Thymus (tissue), 14 donors: ENCODE data around the gene KRTAP29-1. TPM values are rescaled to one million over a fixed set of nuclear protein-coding genes. Genes with fewer than 3 reads are reported as not detected.
"Not testable (repeated sequence)": the region's sequence is repeated elsewhere in the genome, so short reads cannot be mapped to it uniquely, and the experiment has no call there.

Experiments used
- DNase-seq, 9 donors: peaks; one replicate each; pipeline ENCODE4 v3.0.0-alpha.2; 2013; ENCODE audit warnings: low spot score in 9 of 9, low read depth in 6 of 9, missing footprints in 1 of 9
- H3K27ac ChIP-seq, 2 donors: one replicate each; pipeline ENCODE4 v1.5.1; 2013; ENCODE audit warnings: control low read depth in 1 of 2, low read depth in 1 of 2, low read length in 1 of 2, mild to moderate bottlenecking in 1 of 2, moderate library complexity in 1 of 2
- H3K27me3 ChIP-seq, 2 donors: one replicate each; pipeline ENCODE4 v1.5.1; 2013; ENCODE audit warnings: low read length in 1 of 2; ENCODE audit not compliant: control insufficient read depth in 2 of 2, insufficient read depth in 1 of 2
- H3K36me3 ChIP-seq, 2 donors: one replicate each; pipeline ENCODE4 v1.5.1; 2013; ENCODE audit warnings: low read length in 1 of 2, mild to moderate bottlenecking in 1 of 2, moderate library complexity in 1 of 2; ENCODE audit not compliant: control insufficient read depth in 2 of 2, insufficient read depth in 2 of 2
- H3K4me1 ChIP-seq, 2 donors: one replicate each; pipeline ENCODE4 v1.5.1; 2013; ENCODE audit warnings: low read length in 2 of 2; ENCODE audit not compliant: control insufficient read depth in 2 of 2, insufficient read depth in 2 of 2
- H3K4me3 ChIP-seq, 2 donors: one replicate each; pipeline ENCODE4 v1.5.1; 2013; ENCODE audit warnings: low read length in 2 of 2, control low read depth in 1 of 2, mild to moderate bottlenecking in 1 of 2
- H3K9me3 ChIP-seq, 2 donors: one replicate each; pipeline ENCODE4 v1.5.1; 2013; ENCODE audit warnings: low read length in 1 of 2, mild to moderate bottlenecking in 1 of 2; ENCODE audit not compliant: control insufficient read depth in 2 of 2, insufficient read depth in 1 of 2
- WGBS: extraction: QIAGEN DNeasy Blood & Tissue Kit; methylation state at CpG from one replicate; pipeline ENCODE4 v1.1.7; 2013; 5-methylcytosine and 5-hydroxymethylcytosine counted together
- long read RNA-seq, 10 donors: transcript quantifications; one replicate each; lab custom pipeline, GENCODE V29; 2026
- polyA plus RNA-seq: library from polyadenylated mRNA; stranded (reverse); fragments of 200-250 nt; gene quantifications from one replicate; pipeline ENCODE4 v1.2.3, GENCODE V29; 2013
- total RNA-seq: library from RNA; stranded (reverse); fragments of 120-200 nt; gene quantifications from one replicate; pipeline ENCODE4 v1.2.4, GENCODE V29; 2013
- donor health status: healthy.

KRTAP29-1 gene
- total RNA-seq (not detected), polyA plus RNA-seq (0.23 TPM)
- long read RNA-seq, donor 1, result 0 reads
- long read RNA-seq, donor 2, result 0 reads
- long read RNA-seq, donor 3, result 0 reads
- long read RNA-seq, donor 4, result 0 reads
- long read RNA-seq, donor 5, result 0 reads
- long read RNA-seq, donor 6, result 0 reads
- long read RNA-seq, donor 7, result 0 reads
- long read RNA-seq, donor 8, result 0 reads
- long read RNA-seq, donor 9, result 0 reads
- long read RNA-seq, donor 10, result 0 reads

- no peaks in the 10 kb centered on the region for H3K27me3 ChIP-seq
- H3K9me3 ChIP-seq, result no peaks in the 10 kb centered on the region
- H3K4me1 ChIP-seq, result peaks cover 0 to 8% of the 10 kb centered on the region in 2 donors
- DNase-seq, result no peak
- WGBS, result 82% methylated on average over 11 of the region's 11 CpGs
- H3K27ac ChIP-seq, result no peak within 1 kb of the TSS
- no peak within 1 kb of the TSS for H3K4me3 ChIP-seq
- H3K36me3 ChIP-seq, result no peaks in the 10 kb centered on the region
Observed at GRCh38 chr17:41301916-41302901, at the start of gene KRTAP29-1. TSS of gene KRTAP29-1 (minus strand) at chr17:41302851. CDS start at chr17:41302851, 0 bp downstream.

GRCh38 chr17:41351177-41351576 is 48.5 kb upstream of the KRTAP29-1 start:
- Histone ChIP-seq H3K9me3 (no peaks in the 10 kb centered on the region), H3K27ac (peak overlapping the region in 1 of 2 donors; percentile 26), H3K27me3 (no peaks in the 10 kb centered on the region), H3K36me3 (no peaks in the 10 kb centered on the region), H3K4me3 (no peak overlapping the region), H3K4me1 (no peaks in the 10 kb centered on the region)
- 97% methylated on average over 2 of the region's 2 CpGs for WGBS
- no peak for DNase-seq

- peak within 1 kb of the TSS in 1 of 2 donors; percentile 26 for H3K27ac ChIP-seq
- 92% methylated on average over 16 of the region's 16 CpGs for WGBS
- not testable (repeated sequence) for DNase-seq, H3K4me1 ChIP-seq, H3K9me3 ChIP-seq, H3K36me3 ChIP-seq, H3K4me3 ChIP-seq, H3K27me3 ChIP-seq
Observed at GRCh38 chr17:41350381-41350878, 47.8 kb upstream of the KRTAP29-1 start, which contains the start of gene KRT33A. TSS of gene KRT33A (minus strand) at chr17:41350828. CDS start at chr17:41350767, 61 bp downstream.

GRCh38 chr17:41347869-41348760 is 45.5 kb upstream of the KRTAP29-1 start:
- DNase-seq, result peak in 1 of 9 donors; percentile 5
- H3K36me3 ChIP-seq, result no peaks in the 10 kb centered on the region
- H3K4me3 ChIP-seq, result no peak overlapping the region
- H3K27me3 ChIP-seq, result no peaks in the 10 kb centered on the region
- H3K4me1 ChIP-seq, result no peaks in the 10 kb centered on the region
- WGBS, result 91% methylated on average over 7 of the region's 7 CpGs
- H3K9me3 ChIP-seq, result no peaks in the 10 kb centered on the region
- H3K27ac ChIP-seq, result peak overlapping the region; percentile 25 to 43

- H3K4me1 ChIP-seq, H3K4me3 ChIP-seq, H3K27me3 ChIP-seq, H3K27ac ChIP-seq, H3K36me3 ChIP-seq, H3K9me3 ChIP-seq, DNase-seq: not testable (repeated sequence)
- WGBS, result 94% methylated on average over 16 of the region's 16 CpGs
Observed at GRCh38 chr17:41346421-41346820, 43.8 kb upstream of the KRTAP29-1 start.

- Histone ChIP-seq H3K36me3 (no peaks in the 10 kb centered on the region), H3K4me3 (no peak overlapping the region), H3K27me3 (no peaks in the 10 kb centered on the region), H3K9me3 (peaks cover 0 to 8% of the 10 kb centered on the region in 2 donors), H3K4me1 (no peaks in the 10 kb centered on the region), H3K27ac (no peak overlapping the region)
- DNase-seq, result no peak
- WGBS, result 99% methylated on average over 3 of the region's 3 CpGs
Observed at GRCh38 chr17:41345992-41346391, 43.3 kb upstream of the KRTAP29-1 start.

GRCh38 chr17:41343029-41343428 is 40.4 kb upstream of the KRTAP29-1 start:
- Histone ChIP-seq H3K27ac (peak overlapping the region in 1 of 2 donors; percentile 65), H3K4me1 (peaks cover 0 to 4% of the 10 kb centered on the region in 2 donors), H3K9me3 (peaks cover 0 to 8% of the 10 kb centered on the region in 2 donors), H3K36me3 (no peaks in the 10 kb centered on the region), H3K27me3 (no peaks in the 10 kb centered on the region), H3K4me3 (no peak overlapping the region)
- WGBS, result 89% methylated on average over 3 of the region's 3 CpGs
- peak in 1 of 9 donors; percentile 3 for DNase-seq

- H3K27me3 ChIP-seq, result no peaks in the 10 kb centered on the region
- peak overlapping the region in 1 of 2 donors; percentile 28 for H3K27ac ChIP-seq
- peak in 1 of 9 donors; percentile 10 for DNase-seq
- H3K4me1 ChIP-seq, result peaks cover 0 to 4% of the 10 kb centered on the region in 2 donors
- H3K4me3 ChIP-seq, result no peak overlapping the region
- H3K9me3 ChIP-seq, result peaks cover 0 to 8% of the 10 kb centered on the region in 2 donors
- no peaks in the 10 kb centered on the region for H3K36me3 ChIP-seq
- 90% methylated on average over 7 of the region's 7 CpGs for WGBS
Observed at GRCh38 chr17:41340934-41341861, 38.5 kb upstream of the KRTAP29-1 start.
